NCI-H345 treated with DMSO at 0.1 percent for 48 hours (cell line): ENCODE measurements around the gene PCED1B.
"Not testable (repeated sequence)": the region's sequence is repeated elsewhere in the genome, so short reads cannot be mapped to it uniquely, and the experiment has no call there.

Experiments used
- DNase-seq: peaks from one replicate; lab custom pipeline; 2025; ENCODE audit not compliant: unreplicated experiment; lab: John Stamatoyannopoulos, UW

The PCED1B gene

DNA sequence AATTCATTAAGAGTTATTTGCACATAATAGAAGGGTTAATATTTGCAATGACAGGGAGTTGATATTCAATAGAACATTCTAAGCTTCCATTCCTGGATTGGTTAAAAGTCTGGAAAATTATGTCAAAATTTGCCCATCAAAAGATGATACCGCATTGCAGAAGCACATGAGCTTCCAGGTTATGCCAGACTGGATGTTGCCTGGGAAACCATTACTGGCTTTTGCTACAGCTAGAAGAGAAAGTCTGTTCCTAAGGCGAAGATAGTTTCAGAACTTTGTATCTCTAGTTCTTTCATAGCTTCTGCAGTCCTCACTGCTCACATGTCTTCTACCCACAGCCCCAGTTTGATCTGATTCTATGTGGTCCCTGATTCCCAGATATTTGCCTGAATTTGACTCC, 122.8 kb downstream of the PCED1B start:
- no peak for DNase-seq

DNA sequence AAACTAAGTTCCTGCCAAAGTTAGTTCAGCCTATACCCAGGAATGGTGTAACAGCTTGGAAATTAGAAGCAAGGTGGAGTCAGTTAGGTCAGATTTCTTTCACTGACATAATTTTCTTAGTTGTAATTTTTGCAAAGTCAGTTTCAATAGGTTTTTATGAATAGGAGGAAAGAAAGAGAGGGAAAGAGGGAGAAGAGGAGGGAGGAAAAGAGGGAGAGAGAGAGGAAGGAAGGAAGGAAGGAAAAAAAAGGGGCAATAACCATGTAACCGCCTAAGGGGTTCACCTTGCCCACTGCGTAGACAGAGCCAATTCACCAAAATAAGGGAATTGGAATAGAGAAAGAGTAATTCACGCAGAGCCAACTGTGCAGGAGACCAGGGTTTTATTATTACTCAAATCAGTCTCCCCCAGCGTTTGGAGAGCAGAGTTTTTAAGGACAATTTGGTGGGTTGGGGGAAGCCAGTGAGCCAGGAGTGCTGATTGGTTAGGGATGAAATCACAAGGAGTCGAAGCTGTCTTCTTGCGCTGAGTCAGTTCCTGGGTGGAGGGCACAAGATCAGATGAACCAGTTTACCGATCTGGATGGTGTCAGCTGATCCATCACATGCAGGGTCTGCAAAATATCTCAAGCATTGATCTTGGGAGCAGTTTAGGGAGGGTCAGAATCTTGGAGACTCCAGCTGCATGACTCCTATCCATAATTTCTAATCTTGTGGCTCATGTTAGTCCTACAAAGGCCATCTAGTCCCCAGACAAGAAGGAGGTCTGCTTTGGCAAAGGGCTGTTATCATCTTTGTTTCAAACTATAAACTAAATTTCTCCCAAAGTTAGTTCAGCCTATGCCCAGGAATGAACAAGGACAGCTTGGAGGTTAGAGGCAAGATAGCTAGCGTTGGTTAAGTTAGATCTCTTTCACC, 126.4 kb downstream of the PCED1B start:
- DNase-seq, result no peak

GRCh38 chr12:47206450-47207339, 127.3 kb downstream of the PCED1B start:
- DNase-seq, result no peak

GRCh38 chr12:47207340-47207717, 127.9 kb downstream of the PCED1B start:
- DNase-seq, result no peak

DNA sequence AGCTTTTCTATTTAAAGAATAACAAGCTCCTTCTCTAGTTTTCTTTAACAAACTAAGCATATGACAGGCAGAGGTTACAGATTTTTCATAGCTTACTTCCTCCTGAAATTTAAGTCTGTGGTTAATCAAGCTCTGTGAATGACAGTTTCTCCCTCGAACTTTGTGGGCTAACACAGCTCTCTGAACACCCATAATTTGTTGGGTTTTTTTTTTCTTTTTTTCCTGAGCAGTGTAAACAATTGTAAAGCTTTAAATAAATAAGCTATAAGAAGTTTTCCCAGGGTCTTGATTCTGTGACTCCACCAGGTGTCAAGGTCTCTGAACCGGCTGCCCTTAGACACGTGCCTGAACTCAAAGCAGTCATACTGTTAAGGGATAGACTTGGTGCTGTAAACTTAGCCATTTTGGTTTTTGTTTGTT, 128.4 kb downstream of the PCED1B start:
- no peak for DNase-seq

DNA sequence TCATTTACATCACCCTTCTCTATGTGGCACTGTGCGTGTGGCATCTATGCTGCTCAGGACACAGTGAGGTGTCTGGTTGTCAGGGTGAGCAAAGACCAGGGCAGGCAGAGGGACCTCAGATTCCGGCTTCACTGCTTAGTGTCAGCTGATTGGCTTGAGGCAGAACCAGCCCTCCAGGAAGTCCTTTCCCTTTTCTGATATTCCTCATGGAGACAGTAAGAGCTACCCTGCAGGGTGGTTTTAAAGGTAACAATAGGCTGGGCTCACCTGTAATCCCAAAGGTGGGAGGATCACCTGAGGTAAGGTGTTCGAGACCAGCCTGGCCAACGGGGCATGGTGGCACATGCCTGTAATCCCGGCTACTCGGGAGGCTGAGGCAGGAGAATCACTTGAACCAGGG, 129.6 kb downstream of the PCED1B start:
- DNase-seq, result no peak

- no peak for DNase-seq
Measured at GRCh38 chr12:47210776-47211175, 131.4 kb downstream of the PCED1B start.

GRCh38 chr12:47212701-47213039, 133.2 kb downstream of the PCED1B start:
- DNase-seq, result no peak

DNA sequence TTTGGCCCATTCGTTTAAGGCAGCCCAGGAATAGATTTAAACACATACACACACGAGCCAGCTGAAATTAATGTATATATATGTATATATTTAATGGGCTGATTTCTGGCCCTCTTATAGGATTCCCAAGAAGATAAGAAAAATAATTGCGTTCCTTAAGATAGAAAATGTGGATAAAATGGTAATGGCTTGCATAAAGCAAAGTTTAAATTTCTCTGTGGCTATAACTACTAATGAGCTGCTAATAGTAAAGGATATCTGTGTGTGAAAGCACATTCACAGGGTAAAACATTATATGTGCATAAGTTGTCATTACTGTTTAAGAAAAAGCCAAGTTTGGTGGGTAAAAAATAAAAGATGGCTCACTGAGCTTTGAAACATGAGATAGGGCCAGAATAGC, 134.0 kb downstream of the PCED1B start:
- no peak for DNase-seq

GRCh38 chr12:47214001-47214619, 134.7 kb downstream of the PCED1B start:
- DNase-seq, result no peak

GRCh38 chr12:47214771-47215170, 135.3 kb downstream of the PCED1B start:
- DNase-seq, result no peak

DNA sequence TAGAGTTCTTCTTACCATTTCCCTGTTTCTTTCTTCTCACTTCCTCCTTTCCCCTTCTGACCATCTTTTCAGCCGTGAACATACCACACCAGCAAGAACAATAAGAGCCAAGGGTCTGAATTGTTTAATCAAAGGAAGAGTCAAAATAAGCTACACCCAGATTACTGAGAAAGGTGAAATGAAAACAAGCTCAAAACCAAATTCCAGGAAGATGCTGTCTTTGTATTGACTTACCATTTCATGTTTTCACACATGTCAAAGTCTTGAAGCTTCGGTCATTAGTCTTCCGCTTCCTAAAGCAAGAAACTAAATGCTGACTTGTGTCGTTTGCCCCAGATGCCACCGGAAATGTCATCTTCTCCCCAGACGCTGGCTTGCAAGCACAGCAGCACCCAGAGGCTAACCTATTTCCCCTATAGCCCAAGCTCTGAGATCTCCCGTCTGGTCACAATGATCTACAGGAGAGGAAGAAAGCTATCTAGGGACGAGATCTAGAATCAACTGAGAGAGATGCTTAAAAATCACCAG, 136.8 kb downstream of the PCED1B start:
- no peak for DNase-seq

GRCh38 chr12:47217595-47217869, 138.1 kb downstream of the PCED1B start:
- not testable (repeated sequence) for DNase-seq

DNA sequence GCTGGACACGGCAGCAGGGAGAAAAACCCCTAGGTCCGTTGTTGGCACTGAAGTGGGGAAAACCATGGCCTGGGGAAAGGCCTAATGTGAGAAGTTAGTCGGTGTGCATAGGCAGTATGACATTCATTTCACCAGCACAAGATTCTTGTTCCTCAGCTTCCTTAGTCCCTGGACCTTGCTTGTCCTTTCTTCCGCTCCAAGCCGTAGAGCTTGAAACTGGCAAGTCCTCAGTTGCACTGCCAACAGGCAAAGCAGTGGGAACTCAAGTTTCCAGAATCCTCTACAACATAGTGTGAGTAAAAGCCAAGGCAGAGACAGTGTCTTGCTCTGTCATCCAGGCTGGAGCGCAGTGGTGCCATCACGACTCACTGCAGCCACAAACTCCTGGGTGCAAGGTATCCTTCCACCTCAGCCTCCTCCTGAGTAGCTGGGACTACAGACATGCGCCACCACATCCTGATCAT, 138.8 kb downstream of the PCED1B start:
- DNase-seq, result no peak

DNA sequence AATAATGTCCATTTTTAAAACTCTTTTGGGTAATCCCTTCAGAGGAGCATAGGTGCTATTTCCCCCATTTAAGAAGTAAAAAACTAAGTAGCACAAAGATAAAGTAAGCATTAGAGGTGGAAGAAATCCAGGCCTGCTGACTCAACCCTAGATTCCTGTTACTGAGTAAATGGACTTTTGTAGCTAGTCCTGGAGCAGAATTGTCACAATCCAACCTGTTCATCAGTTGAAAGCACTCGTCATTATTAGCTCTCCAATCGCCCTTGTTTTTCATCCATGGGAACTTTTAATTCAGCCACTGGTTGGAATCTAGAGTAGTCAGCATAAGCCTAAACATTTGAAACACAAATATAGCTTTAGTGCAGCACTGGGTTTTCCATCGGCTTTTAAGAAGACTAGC, 139.8 kb downstream of the PCED1B start:
- DNase-seq, result no peak

GRCh38 chr12:47221256-47222023, 142.0 kb downstream of the PCED1B start:
- DNase-seq, result no peak

GRCh38 chr12:47222520-47223030, 143.2 kb downstream of the PCED1B start:
- no peak for DNase-seq

DNA sequence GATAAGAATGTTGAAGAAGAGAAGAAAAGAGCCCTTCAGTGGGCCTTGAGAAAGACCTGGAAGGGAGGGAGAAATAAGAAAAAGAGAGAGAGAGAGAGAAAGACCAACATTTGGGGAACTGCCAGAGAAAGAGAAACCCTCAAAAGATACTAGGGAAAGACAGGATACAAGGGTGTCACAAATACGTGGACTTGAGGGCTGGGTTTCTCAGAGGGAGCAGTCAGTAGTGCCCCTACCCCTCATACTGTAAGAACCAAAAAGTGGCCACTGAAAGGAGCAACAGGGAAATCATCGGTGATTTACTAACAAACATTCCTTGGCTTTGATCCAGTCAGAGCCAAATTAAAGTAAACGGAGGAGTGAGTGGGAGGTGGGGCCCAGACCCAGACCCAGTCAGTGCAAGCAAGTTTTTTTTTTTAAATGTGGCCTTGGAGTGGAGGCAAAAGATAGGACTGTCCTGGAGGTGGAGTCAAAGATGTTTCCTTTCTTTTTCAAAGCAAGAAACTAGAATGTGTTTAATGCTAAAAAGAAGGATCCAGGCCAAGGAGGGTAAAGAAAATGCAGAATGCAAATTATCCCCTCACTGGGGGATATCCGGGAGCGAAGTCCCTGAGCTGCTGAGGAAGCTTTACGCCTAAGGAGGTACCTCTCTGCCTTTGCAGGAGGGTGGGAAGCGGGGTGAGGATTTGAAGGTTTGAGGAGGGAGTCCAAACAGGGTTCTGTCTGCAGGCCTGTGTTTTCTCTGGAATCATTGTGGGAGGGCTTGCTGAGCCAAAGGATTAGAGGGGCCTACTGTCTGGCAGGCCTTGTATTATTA, 143.8 kb downstream of the PCED1B start:
- no peak for DNase-seq

DNA sequence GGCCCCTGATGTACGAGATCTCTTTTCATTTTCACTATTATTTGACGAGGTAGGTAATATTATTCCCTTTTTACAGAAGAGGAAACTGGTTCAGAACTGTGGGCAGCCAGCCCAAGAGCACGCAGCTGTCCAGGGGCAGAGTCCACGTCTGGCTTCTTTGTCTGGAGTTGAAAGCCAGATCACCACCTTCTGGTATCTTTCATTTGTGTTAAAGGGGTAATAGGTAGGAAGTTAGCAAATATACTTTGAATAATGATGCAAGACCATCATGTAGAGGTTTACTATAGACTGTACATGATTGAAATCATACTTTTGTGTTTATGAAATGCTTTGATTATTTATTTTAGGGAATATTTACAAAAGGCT, 144.4 kb downstream of the PCED1B start:
- no peak for DNase-seq
